Measurements from ENCODE around the gene PUM2.
A peak's percentile ranks its signal among the peaks of the same experiment; 100 is the strongest.

PUM2 gene

GRCh38 chr2:20222769-20223406 is 127.8 kb downstream of the PUM2 start:
- TF ChIP-seq, protein P1, sequence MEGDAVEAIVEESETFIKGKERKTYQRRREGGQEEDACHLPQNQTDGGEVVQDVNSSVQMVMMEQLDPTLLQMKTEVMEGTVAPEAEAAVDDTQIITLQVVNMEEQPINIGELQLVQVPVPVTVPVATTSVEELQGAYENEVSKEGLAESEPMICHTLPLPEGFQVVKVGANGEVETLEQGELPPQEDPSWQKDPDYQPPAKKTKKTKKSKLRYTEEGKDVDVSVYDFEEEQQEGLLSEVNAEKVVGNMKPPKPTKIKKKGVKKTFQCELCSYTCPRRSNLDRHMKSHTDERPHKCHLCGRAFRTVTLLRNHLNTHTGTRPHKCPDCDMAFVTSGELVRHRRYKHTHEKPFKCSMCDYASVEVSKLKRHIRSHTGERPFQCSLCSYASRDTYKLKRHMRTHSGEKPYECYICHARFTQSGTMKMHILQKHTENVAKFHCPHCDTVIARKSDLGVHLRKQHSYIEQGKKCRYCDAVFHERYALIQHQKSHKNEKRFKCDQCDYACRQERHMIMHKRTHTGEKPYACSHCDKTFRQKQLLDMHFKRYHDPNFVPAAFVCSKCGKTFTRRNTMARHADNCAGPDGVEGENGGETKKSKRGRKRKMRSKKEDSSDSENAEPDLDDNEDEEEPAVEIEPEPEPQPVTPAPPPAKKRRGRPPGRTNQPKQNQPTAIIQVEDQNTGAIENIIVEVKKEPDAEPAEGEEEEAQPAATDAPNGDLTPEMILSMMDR (IDR thresholded peaks at IDR 0.05; ENCODE audit: insufficient read depth, low read depth, low read length, missing control alignments), result no peak
- DNase-seq (ENCODE audit: low read depth), result no peak
- H3K4me3 ChIP-seq (ENCODE audit: low read depth, low read length), result peak overlapping the region; percentile 66

DNA sequence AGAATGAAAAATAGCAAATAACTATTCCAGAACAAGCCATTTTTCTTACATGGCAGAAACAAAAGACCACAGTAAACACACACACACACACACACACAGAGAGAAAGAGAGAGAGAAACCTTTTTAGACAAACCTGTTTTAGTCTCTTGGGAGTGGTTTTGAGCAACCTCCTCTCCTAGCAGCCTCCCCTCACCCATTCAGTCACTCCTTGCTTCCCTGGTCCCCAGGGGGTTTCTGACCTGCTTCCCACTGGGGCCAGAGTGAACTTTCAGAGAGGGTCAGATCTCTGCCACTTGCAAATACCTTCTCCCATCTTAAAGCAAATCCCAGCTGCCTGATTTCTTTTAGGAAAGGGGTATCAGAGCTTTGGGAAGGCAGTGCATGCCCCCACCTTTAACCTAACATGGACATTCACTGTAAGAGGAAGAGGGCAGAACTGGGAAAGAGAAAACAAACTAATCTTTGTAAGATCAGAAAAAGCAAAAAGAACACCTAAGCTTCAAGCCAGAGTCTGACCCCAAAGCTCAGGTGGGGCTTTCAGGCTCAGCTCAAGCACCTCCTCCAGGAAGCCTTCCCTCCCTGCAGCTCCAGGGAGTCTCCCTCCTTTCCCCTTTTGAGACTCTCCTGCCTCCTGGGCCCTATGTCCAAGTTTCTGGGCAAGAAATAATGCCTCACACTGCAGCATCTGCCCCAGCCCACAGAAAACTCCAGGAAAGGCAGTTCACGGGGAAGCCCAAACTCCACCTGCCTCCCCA is 128.5 kb downstream of the PUM2 start:
- TF ChIP-seq, protein P1 (IDR thresholded peaks at IDR 0.05; ENCODE audit: insufficient read depth, low read depth, low read length, missing control alignments), result no peak
- H3K4me3 ChIP-seq (ENCODE audit: low read depth, low read length), result no peak overlapping the region
- DNase-seq (ENCODE audit: low read depth), result peak; percentile 45

GRCh38 chr2:20221555-20221973 is 129.1 kb downstream of the PUM2 start:
- H3K4me3 ChIP-seq (ENCODE audit: low read depth, low read length), result no peak overlapping the region
- DNase-seq (ENCODE audit: low read depth), result no peak
- TF ChIP-seq, protein P1 (IDR thresholded peaks at IDR 0.05; ENCODE audit: insufficient read depth, low read depth, low read length, missing control alignments), result no peak

- TF ChIP-seq, protein P1 (IDR thresholded peaks at IDR 0.05; ENCODE audit: insufficient read depth, low read depth, low read length, missing control alignments), result no peak
- no peak for DNase-seq (ENCODE audit: low read depth)
Observed at GRCh38 chr2:20220806-20221554, 129.7 kb downstream of the PUM2 start.

DNA sequence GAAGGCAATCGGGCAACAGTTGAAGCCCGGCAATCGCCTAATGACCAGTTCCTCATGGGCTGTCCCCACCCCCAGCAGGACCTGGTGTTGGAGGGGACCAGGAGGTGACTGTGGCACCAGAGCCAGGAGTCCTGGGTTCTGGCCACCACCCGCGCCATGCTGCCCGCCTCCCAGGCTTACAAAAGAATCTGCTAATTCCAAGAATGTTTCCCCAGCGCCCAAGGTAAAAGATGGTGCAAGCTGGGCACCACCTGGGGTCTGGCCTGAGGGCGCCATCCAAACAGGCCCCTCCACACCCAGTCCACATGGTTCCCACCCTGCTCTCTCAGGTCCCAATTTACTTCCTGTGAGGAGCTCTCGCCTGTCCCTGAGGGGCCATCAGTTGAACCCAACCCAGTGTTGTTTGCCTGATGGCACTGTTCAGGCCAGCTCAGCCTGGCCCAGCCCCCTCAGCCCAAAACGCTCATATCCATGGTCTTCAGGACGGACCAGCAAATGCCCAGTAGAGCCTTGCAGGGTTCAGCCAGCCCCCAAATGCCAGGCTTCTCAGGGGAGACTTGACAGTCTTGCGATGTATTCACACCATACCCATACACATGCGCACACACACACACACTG is 130.8 kb downstream of the PUM2 start:
- DNase-seq (ENCODE audit: low read depth), result no peak
- no peak overlapping the region for H3K4me3 ChIP-seq (ENCODE audit: low read depth, low read length)
- TF ChIP-seq, protein P1 (IDR thresholded peaks at IDR 0.05; ENCODE audit: insufficient read depth, low read depth, low read length, missing control alignments), result no peak

More at GRCh38 chr2:20220806-20221554, 129.7 kb downstream of the PUM2 start:
- no peak overlapping the region for H3K4me3 ChIP-seq (ENCODE audit: low read depth, low read length)
